NCI-H2081 (cell line): ENCODE data around the gene UQCRH.

Experiments used
- DNase-seq, 2 experiments: peaks; one replicate each; lab custom pipeline; 2025; lab: John Stamatoyannopoulos, UW

Gene UQCRH

DNA sequence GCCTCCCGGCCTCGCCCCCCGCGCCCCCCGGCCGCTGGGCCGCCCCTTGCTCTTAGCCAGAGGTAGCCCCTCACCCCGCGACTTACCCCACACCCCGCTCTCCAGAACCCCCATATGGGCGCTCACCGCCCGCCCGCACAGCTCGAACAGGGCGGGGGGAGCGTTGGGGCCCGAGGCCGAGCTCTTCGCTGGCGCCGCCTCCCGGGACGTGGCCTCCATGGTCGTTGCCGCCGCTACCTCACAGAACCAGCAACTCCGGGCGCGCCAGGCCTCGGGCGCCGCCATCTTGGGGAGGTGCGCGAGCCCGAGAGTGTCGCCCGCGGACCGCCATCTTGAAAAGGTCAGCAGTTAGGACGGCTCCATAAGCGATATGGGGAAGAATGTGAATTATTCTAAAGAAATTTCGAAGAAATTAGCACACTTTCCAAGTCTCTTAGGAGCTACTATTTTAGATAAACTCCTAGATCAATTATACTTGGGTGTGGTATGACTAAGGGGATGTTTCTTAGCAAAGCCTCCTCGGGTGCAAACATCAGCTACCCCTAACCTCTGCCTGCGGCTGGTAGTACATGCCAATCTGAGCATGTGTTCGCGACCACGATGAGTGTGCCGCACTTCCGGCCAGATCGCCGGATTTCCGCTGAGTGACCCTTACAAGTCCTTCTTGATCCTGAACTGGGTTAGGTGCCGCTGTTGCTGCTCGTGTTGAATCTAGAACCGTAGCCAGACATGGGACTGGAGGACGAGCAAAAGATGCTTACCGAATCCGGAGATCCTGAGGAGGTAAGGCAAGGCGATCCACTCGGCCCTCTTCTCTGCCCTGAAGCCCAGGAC is at the start of gene UQCRH, which contains the start of gene LRRC41:
Gene UQCRH, plus strand, starts transcription at position 661 of the 834 bp plus-strand sequence. Its CDS starts 69 bp downstream, at position 730.
Gene LRRC41, minus strand, starts transcription at position 579 of the 834 bp plus-strand sequence. Its CDS starts 294 bp downstream, at position 285.
- DNase-seq = peak; percentile 94 to 97

DNA sequence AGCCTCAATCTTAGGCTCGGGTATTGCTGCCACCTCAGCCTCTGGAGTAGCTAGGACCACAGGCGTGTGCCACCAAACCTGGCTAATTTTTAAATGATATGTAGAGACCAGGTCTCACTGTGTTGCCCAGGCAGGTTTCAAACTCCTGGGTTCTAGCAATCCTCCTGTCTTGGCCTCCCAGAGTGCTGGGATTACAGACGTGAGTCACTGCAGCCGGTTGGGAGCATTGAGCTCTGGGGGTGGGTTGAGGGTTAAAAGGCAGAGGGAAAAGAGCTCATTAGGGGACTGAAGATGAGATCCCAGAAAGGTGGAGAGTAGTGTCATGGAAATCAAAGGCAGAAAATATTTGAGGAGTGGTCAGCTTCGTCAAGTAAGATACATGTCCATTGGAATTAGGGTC is 48.8 kb upstream of the UQCRH start:
- DNase-seq = no peak

DNA sequence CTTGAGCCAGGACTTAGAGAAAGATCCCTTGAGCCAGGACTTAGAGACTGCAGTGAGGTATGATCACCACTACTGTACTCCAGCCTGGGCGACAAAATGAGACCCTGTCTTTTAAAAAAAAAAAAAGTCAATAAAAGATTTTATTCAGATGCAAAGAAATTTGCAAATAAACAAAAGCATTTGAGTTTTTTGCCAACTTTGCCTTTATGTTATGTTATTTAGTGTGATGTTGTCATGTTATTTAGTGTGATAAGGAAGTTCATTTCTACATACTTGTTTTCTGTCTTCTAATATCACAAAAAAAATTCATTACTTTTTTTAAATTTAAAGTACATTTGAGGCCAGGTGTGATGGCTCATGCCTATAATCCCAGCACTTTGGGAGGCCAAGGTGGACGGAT is 47.0 kb upstream of the UQCRH start:
- no peak for DNase-seq

DNA sequence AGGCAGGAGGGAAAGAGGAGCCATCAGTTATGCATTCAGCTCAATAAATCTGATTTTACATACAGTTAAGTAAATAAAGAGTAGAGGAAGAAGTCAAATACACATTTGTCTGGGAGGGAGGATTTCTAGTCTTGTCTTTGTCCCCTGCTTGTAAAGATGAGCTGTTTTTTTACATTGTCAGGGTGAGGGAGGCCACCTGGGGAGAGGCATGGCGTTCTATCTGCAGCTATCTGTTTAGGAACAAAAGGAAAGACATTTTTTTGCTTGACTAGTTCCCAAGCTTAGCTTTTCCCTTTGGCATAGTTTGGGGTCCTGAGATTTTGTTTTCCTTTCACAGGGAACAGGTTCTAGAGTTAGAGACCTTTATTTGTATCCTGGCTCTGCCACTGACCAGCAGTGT is 41.0 kb upstream of the UQCRH start:
- DNase-seq = no peak

DNA sequence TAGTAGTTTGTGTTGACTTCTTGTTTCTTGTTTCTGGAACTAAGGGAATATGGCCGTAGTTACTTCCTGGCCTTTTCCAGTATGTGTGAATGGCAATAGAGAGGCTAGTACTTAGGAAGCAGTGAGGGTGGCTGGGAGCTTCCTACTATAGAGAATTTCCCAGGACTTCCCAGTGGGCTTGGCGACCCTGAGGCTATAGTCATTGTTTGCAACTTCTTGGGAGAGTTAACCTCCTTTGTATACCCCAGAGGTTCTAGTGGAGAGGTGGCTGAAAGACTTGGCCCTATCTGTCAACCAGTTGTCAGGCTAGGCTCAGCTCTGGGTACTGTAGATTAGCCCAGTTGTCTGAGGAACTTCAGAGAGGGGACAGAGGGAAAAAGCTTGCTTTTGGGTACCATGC is 40.4 kb upstream of the UQCRH start:
- DNase-seq = no peak

DNA sequence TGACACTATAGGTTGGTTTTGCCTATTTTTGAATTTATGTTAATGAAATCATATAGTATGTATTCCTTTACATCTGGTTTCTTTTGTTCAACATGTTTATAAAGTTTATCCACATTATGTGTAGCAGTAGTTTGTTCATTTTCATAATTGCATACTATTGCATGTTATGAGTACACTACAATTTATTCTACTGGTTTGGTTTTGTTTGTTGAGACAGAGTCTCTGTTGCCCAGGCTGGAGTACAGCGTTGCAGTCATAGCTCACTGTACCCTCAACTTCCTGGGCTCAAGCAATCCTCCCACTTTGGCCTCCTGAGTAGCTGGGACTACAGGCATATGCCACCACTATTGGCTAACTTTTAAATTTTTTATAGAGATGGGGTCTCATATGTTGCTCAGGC is 34.9 kb upstream of the UQCRH start:
- DNase-seq = no peak

DNA sequence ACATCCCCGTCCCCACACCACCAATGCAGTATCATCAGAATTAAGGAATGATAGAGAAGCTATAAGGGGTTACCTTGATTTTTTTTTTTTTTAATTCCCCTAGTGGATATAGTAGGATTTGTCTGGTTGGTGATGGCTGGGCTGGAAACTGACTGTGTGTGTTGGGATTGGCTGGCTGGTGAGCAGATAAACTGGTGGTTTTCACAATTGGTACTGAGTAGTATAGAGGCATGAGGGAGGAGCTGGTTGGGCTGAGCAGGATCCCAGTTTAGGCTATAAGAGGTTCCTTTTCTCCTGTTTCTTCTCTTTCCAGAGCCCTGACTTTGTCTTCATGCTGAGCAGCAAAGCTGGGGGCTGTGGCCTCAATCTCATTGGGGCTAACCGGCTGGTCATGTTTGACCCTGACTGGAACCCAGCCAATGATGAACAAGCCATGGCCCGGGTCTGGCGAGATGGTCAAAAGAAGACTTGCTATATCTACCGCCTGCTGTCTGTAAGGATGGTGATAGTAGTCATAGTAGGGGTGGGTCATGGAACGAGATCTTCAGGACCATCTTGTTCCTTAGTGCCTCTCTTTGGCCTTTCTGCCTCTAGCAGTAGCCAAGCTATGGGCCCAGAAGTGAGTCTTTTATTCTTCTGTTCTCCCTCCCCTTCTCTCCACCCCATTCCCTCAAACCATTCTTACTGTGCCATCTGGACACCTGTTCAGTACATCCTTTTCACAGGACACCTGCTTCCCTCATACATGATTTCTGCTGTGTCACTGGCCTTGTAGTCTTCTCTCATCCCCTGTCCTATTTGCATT is 29.1 kb upstream of the UQCRH start:
- DNase-seq = no peak

DNA sequence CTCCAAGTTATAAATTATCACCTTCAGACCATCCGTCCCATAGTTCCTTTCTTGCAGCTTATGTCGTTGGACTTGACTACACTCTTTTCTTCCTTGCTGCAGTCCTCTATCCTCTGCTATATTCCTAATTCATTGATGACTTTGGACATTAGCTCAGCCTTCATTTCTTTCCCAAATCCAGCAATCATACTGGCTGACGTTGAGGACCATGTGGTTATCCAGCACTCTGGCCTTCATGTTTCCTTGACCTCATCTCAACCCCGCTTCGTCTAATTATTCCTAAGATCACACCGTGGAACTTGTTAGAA is 28.5 kb upstream of the UQCRH start:
- no peak for DNase-seq

DNA sequence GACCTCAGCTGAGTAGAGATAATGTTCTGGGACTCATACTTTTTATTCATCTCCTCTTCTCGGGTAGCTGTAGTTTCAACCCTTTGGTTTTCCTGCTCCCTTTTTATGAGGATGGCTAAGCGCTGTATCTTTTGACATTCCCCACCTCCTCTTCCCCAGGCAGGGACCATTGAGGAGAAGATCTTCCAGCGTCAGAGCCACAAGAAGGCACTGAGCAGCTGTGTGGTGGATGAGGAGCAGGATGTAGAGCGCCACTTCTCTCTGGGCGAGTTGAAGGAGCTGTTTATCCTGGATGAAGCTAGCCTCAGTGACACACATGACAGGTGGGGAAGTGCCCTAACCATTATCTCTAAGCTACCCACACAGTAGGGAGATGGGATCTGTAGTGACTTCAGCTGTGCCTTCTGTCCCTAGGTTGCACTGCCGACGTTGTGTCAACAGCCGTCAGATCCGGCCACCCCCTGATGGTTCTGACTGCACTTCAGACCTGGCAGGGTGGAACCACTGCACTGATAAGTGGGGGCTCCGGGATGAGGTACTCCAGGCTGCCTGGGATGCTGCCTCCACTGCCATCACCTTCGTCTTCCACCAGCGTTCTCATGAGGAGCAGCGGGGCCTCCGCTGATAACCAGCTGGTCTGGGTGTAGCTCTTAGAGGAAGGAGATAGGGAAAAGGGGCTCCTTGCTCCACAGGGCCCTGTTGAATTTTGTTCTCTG is 25.7 kb upstream of the UQCRH start:
- no peak for DNase-seq

DNA sequence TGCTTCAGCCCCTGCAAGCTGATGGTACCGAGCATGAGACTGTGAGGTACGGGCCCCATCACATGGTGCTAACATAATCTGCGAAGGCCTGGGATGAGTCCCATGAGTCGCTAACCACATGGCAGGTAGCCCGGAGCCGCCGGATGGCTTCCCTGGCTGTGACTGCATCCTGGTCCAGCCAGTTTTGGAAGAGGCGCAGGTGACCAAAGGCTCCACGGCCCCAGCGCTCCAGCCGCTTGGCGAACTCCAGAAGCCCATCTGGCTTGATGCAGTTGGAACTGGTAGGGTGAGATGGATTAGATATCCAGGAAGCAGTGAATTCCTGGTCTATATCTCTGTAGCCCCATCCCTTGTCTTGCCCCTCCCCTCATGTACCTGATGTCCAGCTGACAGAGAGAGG is 24.7 kb upstream of the UQCRH start:
- DNase-seq = no peak

DNA sequence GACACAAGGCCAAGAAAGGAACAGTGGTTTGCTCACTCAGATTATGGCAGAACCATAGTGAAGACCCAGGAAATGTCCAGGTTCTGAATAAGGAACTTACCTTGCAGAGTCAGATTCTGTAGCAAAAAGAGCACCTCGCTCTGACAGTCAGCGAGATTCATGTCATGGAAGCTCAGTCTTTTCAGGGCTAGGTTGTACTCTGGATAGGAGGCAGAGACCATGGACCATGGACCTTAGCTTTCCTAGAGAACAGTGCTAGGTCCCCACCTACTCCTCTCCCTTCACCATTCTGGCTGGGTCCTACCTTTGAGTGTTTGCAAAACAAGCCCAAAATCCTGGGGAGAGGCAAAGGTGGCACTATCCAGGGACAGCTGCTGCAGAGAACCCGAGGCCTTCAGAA is 23.4 kb upstream of the UQCRH start:
- no peak for DNase-seq

DNA sequence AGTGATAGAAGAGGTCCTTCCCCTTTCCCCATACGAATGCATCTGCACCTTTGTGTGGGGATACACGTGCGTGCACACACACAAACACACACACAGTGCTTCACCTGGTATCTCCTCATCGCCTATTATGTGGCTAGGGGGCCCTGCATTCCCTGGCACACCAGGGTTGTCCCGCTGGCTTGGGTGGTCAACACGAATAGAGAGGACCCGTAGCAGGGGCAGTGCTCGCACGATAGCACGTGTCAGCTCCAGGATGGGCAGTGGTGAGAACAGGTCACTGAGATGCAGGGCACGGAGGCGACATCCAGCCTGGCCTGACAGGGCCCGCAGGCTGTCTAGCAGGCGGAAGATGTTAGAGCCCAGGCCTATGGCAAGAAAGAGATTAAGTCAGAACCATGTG is 22.5 kb upstream of the UQCRH start:
- no peak for DNase-seq

DNA sequence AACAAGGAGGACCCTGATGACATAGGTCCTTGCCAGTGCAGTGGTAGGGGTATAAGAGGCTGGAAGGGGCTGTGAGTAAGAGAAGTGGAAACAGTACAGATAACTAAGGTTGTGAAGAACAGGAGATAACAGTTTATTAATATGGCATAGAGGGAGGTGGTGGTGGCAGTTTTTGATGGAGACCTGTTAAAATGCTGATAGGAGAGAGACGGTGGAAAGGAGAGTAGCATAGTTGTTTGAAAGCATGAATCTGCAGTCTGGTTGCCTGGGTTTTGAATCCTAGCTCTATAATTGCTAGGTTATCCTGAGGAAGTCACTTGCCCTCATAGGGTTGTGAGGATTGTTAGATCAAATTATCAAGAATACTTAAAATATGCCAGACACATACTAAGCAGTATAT is 19.4 kb upstream of the UQCRH start:
- no peak for DNase-seq

DNA sequence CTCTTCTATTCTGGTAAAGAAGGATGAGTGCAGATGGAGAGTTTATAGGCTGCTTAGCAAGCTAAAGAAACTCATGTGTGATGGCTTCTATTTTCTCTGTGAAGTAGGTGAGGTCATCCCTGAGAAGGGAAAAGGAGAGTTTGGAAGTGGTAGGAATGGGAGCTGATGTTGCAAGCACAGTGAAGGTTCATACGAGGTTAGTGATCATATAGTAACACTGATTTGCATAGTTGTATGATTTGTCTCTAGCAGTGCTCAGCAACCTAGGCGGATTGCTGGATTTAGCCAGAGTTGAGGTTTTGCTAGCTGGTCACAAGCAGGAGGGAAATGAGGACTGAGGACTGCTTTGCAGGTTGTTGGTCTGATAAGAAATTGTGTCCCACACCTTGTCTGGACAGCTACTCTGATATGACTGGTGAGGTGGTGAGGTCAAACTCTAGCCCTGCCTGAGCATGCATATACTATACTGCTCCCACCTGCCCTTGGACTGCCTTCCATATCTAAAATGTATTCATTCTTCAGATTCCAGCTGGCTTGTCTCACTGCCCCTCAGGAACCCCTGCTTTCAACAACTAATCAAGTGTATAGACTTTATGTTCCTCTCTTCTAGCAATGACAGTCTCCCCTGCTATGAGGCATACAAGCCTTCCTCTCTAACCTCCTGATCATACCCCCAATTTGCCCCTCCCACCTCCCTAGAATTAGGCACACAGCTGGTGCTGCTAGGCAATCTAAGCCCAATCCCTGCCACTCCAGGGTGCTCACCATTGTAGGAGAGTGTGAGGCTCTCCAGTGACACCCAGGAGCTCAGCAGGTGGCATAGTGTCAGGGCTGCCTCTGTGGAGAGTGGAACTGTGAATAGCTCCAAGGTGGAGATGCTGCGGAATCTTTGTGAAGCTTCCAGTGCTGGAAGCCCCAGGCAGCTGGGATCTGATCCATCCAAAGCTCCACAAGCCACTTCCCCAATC is 18.6 kb upstream of the UQCRH start:
- DNase-seq = no peak

DNA sequence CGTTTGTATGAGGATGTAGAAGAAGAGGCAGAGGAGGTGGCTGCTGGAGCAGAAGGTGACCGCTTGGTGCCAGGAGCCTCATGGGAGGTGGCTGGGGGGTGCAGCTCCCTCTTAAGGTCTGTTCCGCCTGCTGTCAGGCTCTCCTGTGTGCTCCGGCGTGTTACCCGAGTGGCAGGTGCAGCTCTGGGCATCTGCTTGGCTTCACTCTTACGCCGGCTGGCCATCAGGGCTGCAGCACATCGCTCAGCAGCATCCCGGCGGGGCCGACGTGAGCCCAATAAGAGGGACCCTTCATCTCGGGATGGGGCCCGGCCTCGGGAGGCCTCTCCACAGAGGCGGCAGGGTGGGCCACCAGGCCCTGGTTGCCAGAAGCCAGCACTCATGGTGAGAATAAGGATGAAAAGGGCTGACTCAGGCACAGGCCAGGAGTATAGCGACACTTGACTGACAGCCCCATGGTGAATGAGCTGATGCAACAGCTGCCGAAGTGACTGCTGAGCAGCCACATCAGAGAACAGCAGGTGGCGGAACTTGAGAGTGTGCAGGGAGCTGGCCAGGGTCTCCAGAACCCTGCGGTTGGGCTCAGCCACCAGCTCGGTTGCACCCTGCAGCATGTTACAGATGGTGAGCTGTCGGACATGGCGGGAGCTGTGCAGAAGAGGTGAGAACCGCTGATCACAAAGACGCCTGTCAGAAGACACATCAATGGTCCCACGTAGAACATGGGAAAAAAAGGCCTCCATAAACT is 17.6 kb upstream of the UQCRH start:
- no peak for DNase-seq

DNA sequence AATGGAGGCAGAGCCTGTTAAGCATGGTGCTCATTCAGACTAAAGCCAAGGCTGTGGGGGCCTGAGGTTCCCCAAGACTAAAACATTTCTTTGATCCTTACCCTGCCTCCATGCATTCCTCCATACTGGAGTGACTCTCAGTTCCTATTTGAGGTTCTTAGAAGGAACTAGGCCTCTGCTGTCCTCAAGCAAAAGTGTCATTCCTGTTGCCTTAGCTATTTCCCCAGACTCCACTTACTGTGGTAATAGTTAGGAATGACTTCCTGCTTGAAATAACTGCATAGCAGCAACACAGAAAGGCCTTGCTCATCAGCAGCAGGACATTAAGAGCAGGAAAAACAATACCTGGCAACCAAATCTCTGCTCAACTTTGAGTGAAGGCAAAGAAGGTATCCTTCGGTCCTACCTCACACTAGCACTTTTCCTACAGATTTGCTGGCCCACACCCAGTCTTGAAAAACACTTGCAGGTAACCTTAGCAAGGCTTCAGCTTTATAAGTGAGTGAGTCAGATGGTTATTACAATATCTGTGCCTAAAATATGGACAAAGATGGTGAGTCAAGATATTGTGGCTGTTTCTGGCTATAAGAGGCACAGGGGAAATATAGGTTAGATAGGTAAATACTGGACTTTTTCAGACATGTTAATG is 14.9 kb upstream of the UQCRH start:
- DNase-seq = no peak

DNA sequence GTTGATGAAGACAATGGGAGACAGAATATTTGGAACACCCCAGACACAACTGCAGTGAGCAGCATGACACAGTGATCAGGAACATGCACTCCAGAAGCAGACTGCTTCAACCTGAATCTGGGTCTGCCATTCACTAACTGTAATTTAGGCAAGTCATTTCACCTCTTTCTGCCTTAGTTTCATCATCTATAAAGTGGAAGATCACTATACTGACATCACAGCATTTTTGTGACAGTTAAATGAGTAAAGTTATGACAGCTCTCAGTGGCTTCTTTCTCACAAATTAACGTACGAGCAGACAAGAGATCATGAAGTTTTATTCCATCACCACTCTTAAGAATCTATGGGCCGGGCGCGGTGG is 14.4 kb upstream of the UQCRH start:
- DNase-seq = no peak

DNA sequence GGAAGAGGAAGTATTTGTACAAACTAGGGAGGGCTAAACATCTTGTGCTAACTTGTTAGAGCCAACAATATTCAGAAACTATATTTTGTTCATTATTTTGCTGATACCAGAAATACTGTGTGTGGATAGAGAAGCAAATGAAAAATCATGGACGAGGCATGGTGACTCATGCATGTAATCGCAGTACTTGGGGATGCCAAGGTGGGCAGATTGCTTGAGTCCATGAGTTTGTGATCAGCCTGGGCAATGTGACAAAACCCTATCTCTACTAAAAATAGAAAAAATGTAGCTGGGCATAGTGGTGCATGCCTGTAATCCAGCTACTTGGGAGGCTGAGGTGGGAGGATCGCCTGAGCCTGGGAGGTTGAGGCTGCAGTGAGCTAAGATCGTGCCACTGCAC is 13.5 kb upstream of the UQCRH start:
- DNase-seq = no peak

DNA sequence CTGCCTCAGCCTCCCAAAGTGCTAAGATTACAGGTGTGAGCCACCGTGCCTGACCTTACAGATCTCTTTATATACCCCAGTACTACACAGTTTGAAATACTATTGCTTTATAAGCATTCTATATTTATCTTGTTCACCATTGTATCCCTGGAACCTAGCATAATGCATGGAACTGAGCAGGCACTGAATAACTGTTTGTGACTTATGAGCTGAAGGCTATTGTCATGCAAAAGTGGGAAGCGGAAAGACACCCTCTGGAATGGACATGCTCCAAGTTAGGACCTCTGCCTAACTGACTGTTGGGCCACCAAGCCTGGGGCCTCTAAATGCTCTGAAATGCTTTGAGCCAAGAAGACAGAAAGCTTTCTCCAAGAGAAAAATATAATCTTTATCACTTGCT is 8.2 kb upstream of the UQCRH start:
- DNase-seq = no peak

DNA sequence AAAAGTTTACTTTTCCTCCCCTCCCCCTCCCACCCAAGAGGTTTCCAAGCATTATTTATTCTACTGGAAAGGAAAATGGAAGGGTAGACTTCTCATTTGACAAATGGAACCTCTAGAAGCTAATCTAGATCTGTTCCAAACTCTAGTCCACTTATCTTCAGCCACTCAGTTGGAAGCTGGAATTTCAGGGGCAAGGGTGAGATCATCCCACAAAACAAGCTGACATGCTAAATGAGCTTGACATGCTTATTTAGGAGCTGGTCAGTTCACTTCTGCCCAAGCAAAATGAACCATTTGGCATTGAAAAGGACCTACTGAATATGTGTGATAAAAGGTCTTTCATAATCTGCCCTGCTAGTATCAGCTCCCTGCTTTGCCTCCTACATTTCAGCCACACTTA is 5.1 kb upstream of the UQCRH start:
- DNase-seq = no peak
